Mucosa of stomach (tissue), 1 donor: Measurements from ENCODE around the gene LYST.
"Not testable (repeated sequence)": the region's sequence is repeated elsewhere in the genome, so short reads cannot be mapped to it uniquely, and the experiment has no call there.

Experiments
- H3K27me3 ChIP-seq: one replicate; pipeline ENCODE4 v1.7.0; 2013; ENCODE audit warnings: mild to moderate bottlenecking, low read length; ENCODE audit not compliant: control insufficient read depth, insufficient read depth
- H3K36me3 ChIP-seq: one replicate; pipeline ENCODE4 v1.7.0; 2013; ENCODE audit warnings: low read length; ENCODE audit not compliant: control insufficient read depth, insufficient read depth
- H3K4me1 ChIP-seq: one replicate; pipeline ENCODE4 v1.7.0; 2013; ENCODE audit warnings: mild to moderate bottlenecking, low read length; ENCODE audit not compliant: control insufficient read depth, insufficient read depth
- H3K4me3 ChIP-seq: one replicate; pipeline ENCODE4 v1.7.0; 2013; ENCODE audit warnings: low read length
- H3K9ac ChIP-seq: one replicate; pipeline ENCODE4 v1.7.0; 2013; ENCODE audit warnings: mild to moderate bottlenecking, low read length, moderate library complexity
- H3K9me3 ChIP-seq: one replicate; pipeline ENCODE4 v1.7.0; 2013; ENCODE audit warnings: mild to moderate bottlenecking, low read length, moderate library complexity; ENCODE audit not compliant: control insufficient read depth
- donor health status: Pancreatic carcinoma.

LYST gene

DNA sequence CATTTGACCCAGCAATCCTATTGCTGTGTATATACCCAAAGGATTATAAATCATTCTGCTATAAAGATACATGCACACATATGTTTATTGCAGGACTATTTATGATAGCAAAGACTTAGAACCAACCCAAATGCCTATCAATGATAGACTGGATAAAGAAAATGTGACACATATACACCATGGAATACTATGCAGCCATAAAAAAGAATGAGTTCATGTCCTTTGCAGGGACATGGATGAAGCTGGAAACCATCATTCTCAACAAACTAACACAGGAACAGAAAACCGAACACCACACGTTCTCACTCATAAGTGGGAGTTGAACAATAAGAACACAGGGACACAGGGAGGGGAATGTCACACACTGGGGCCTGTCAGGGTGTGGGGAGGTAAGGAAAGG lies 37.1 kb upstream of the LYST start:
- H3K27me3 ChIP-seq, H3K9ac ChIP-seq, H3K4me3 ChIP-seq, H3K9me3 ChIP-seq, H3K36me3 ChIP-seq: not testable (repeated sequence)
- H3K4me1 ChIP-seq = peaks cover 19% of the 10 kb centered on the region

DNA sequence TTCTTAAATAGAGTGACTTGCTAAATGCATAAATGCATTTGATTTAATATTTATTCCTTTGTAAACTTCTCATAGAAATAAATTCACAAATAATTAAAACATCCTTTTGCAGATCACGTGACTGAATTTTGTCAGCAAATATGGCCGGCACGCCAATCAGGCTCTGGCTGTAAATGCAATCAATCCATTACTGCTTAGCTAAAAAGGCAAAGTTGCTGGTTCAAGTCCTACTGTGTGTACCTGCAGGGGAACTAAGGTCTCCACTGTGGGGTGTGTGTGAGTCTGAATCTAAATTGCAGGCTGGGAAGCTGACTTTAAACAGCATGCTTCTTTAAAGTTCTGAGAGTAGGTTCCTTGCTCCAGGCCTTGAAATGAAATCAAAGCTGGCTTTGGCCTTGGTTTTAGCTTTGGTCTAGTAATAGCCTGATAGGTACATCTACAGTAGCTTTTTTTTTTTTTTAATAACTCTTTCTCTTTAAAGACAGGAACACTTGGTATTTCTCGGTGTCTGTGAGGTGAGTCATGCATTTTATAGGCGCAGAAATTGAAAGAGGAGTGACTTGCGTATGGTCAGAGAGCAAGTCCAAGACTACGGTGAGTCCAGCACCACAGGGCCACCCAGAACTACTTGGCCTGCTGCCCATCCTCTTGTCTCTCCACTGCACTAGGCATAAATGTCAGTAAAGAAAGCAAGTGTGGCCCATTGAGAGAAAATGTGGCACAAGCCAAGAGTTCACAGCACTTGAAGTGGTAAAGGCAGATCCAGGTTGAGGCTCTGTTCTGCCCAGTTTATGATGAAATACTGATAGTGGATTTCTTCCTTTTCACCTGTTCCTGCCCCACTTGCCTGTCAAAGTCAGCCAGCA lies 36.2 kb upstream of the LYST start:
- Histone ChIP-seq H3K9me3 (no peaks in the 10 kb centered on the region), H3K4me3 (no peak overlapping the region), H3K36me3 (no peaks in the 10 kb centered on the region), H3K4me1 (peaks cover 12% of the 10 kb centered on the region), H3K9ac (no peak overlapping the region), H3K27me3 (no peaks in the 10 kb centered on the region)

DNA sequence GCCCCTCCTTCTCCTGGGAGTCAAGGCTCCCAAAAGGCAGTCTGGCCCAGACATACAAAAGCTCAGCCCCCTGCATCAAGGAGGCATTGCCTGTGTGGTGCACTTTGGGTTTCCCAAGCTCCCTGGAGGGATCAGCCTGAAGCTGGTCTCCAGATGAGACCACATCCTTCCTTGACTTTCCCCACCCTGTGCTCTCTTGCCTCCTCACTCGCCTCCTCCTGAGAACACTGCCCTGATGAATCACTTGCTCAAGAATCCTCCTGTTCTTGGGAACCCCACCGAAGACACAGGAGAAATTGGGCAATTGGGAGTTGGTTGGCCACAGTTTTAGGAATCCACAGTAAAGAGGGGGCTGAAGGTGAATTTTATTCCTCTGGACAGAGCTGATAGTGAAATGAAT lies 34.8 kb upstream of the LYST start:
- no peaks in the 10 kb centered on the region for H3K27me3 ChIP-seq
- H3K4me3 ChIP-seq = no peak overlapping the region
- no peaks in the 10 kb centered on the region for H3K36me3 ChIP-seq
- no peaks in the 10 kb centered on the region for H3K9me3 ChIP-seq
- no peak overlapping the region for H3K9ac ChIP-seq
- H3K4me1 ChIP-seq = peaks cover 12% of the 10 kb centered on the region

DNA sequence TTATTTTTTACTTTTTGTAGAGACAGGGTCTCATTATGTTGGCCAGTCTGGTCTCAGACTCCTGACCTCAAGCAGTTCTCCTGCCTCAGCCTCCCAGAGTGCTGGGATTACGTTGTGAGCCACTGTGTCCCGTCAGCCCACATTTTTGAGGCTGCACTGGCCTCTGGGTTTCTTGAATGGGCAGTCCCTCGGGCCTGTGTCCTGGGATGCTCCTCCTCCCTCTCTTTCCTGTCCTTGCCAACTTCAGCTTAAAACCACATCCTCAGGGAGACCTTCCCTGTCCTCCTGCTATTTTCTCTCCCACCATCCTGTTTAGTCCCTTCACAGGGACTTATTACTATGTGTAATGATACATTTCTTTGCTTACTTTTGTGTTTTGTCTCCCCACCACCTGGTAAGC lies 31.4 kb upstream of the LYST start:
- Histone ChIP-seq H3K4me1 (peaks cover 15% of the 10 kb centered on the region), H3K36me3 (no peaks in the 10 kb centered on the region), H3K4me3 (no peak overlapping the region), H3K27me3 (no peaks in the 10 kb centered on the region), H3K9me3 (no peaks in the 10 kb centered on the region), H3K9ac (no peak overlapping the region)

DNA sequence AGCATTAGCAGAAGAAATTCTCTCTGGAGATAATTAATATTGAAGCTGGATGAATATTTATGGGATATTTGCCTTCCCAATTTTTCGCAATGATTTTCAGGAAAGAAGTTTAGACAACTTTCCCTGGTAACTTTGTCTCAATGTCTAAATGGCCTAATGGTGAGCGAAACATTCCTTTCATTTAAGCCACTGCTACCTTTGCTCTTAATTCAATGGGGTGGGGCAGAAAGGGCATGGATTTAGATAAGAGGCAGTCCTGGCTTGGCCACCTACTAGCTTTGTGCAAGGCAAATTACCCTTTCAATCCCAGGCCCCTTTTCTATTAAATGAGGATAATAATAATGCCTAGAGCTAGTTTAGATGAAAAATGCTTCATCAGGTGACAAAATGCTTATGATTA lies 27.1 kb upstream of the LYST start:
- Histone ChIP-seq H3K9me3 (no peaks in the 10 kb centered on the region), H3K4me3 (no peak overlapping the region), H3K4me1 (peaks cover 22% of the 10 kb centered on the region), H3K9ac (peak overlapping the region; percentile 34), H3K36me3 (no peaks in the 10 kb centered on the region), H3K27me3 (no peaks in the 10 kb centered on the region)

DNA sequence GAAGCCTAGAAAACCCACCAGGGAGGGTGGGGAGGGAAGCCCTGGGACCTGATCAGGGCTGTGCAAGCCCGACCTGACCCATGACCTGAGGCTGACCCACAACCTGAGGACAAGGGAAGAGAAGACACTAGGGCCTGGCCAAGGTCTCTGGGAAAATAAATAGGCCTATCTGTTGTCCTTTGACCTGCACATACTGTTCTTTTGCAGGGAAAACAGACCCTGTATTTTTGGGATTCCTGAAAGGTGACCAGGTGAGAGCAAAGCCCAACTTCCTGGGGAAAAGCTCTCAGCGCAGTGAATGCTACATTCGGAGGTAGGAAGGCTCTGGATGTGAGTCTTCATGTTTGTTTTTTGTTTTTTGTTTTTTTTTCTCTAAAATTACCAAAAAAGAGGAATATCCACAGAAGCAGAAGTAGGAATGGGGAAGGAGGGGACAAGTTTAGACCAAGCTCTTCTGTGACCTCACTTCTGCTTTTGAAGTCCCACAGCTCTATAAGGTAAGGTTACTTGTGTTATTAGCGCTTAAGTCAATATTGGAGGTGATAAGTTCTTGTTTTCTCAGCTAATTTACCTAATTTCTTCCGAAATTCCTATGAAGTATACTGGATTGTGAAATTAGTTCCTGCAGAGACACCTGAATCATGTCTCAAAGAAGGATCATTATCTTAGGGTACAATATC lies 26.2 kb upstream of the LYST start:
- Histone ChIP-seq H3K27me3 (no peaks in the 10 kb centered on the region), H3K9me3 (no peaks in the 10 kb centered on the region), H3K4me3 (no peak overlapping the region), H3K36me3 (no peaks in the 10 kb centered on the region), H3K9ac (peak overlapping the region; percentile 38), H3K4me1 (peaks cover 22% of the 10 kb centered on the region)

DNA sequence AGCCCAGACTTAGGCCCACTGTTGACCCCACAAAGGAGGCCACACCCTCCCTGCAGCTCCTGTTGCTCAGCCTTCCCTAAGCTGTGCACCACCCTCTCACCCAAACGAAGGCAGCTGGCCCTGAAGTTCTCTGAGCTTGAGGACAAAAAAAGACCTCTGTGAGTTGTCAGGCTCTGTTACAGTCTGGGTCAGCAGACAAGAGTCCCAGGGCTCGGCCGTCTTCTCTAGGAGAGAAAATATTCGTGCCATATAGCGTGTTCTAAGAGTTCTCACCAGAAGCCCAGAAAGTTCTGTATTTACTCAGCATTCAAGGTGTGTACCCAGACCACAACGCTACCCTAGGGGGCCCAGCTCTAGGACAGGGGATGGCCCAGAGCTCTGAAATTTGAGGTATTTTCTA lies 25.5 kb upstream of the LYST start:
- Histone ChIP-seq H3K36me3 (no peaks in the 10 kb centered on the region), H3K9ac (no peak overlapping the region), H3K4me1 (peaks cover 22% of the 10 kb centered on the region), H3K27me3 (no peaks in the 10 kb centered on the region), H3K9me3 (no peaks in the 10 kb centered on the region), H3K4me3 (no peak overlapping the region)

DNA sequence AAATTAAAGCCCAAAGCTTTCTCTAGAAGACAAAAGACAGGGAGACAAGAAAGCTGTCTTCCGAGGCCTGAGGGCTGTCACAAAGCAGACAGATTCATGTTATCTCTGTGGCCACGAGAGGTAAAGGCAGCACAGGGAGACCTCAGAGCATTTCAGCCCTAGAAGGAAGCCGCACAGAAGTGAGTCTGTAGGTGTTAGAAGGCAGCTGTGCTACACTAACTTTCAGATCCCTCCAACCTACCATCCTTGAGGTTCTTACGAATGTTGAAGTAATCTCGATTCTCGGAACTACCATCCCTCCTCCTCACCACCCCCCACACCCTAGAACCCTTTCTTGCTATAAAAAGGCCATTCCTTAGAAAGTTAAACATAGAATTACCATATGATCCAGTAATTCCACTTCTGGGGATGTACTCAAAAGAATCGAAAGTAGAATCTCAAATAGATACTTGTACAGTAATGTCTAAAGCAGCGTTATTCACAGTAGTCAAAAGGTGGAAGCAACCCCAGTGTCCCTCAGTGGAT lies 21.5 kb upstream of the LYST start:
- H3K4me1 ChIP-seq = peaks cover 33% of the 10 kb centered on the region

DNA sequence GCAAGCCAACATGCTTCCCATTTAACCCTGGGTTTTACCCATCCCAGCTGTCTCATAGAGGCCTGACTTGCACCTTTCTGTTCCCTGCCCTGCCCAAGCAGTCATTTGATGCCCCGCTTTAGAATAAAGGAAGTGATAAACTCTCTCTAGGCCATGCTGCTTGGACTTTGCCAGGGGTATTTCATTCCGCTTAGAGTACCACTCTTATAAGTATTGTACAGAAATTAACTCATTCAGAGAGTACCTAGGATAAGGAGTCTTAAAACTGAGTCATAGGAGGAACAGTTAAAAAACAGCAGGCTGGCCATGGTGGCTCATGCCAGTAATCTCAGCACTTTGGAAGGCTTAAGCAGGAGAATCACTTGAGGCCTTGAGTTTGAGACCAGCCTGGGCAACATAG lies 21.0 kb upstream of the LYST start:
- no peak overlapping the region for H3K9ac ChIP-seq
- H3K4me3 ChIP-seq = no peak overlapping the region

More for the DNA sequence above, 21.5 kb upstream of the LYST start:
- Histone ChIP-seq H3K36me3 (no peaks in the 10 kb centered on the region), H3K27me3 (no peaks in the 10 kb centered on the region), H3K9ac (no peak overlapping the region), H3K4me3 (no peak overlapping the region), H3K9me3 (no peaks in the 10 kb centered on the region)

DNA sequence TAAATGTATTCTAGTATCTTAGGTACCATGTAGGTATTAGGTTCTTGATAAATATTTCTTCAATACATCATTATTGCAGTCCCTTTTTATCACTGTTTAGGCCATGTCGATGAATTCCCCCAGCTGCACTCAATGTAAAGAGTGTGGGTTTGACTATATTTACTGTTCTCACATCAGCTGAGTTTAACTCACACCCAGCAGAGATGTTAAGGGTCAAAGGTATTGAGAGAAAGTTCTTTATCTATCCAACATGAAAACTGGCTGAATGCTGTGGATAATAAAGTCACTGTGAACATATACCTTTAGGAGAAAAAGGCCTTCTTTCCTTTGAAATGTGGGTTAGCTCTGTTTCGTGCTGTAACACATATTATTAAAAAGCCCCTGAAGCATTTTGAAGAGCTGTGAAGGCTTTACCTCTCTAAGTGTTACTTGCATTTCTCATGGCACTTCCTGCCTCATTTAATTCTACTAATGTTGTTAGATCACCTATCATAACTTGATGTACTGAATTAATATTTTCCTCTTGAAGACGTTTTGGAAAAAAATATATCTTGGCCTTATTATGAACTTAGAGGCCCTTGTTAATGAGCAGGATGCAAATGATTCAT lies 19.1 kb upstream of the LYST start:
- Histone ChIP-seq H3K36me3 (no peaks in the 10 kb centered on the region), H3K9me3 (no peaks in the 10 kb centered on the region), H3K9ac (no peak overlapping the region), H3K4me1 (peaks cover 31% of the 10 kb centered on the region), H3K4me3 (no peak overlapping the region), H3K27me3 (no peaks in the 10 kb centered on the region)

More for the DNA sequence above, 21.0 kb upstream of the LYST start:
- H3K27me3 ChIP-seq = no peaks in the 10 kb centered on the region
- peaks cover 33% of the 10 kb centered on the region for H3K4me1 ChIP-seq
- no peaks in the 10 kb centered on the region for H3K36me3 ChIP-seq
- H3K9me3 ChIP-seq = no peaks in the 10 kb centered on the region

DNA sequence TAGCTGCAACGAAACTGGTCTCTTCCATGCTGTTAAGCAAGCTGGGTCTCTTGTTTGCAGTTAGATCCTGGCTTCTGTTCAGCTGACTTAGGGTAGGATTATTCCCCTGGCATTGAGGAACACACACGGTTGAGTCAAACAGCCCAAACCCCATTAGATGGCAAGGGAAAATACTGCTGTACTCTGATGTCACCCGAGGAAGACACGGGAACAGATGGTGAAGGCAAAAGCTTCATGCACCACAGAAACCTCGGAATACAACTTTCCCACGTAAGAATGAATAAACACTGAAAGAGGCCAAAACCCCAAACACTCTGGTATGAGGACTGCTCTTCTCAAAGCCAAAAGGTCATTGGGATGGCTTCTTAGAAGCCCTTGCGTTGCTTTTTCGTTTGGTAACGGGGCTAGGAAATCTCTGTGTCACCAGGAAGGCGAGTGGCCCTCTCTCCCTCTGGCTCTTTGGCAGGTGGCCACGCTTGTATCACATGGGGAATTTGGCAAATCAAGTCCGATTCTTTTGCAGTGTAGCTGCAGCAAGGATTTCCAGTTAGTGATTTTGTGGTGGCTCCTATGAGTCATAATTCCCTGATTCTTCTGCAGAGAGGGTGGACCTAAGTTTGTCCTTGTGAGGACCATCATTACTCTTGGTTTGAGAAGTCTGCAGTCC lies 16.7 kb upstream of the LYST start:
- Histone ChIP-seq H3K4me1 (peaks cover 36% of the 10 kb centered on the region), H3K36me3 (no peaks in the 10 kb centered on the region), H3K4me3 (no peak overlapping the region), H3K9me3 (no peaks in the 10 kb centered on the region), H3K9ac (peak overlapping the region; percentile 22), H3K27me3 (no peaks in the 10 kb centered on the region)
